Spleen (tissue), 7 donors: ENCODE measurements around the gene TLNRD1.

Experiments
- POLR2AphosphoS5 ChIP-seq, 3 donors: sonication (generic); formaldehyde crosslinking; IDR thresholded peaks; one replicate each; pipeline ENCODE4 v1.5.1; 2017; ENCODE audit warnings: antibody characterized with exemption in 3 of 3
- TF ChIP-seq, protein P1 (sequence below), 11 experiments: fragments of 200-600 bp in 7 of 11; fragments of 450-650 bp in 4 of 11; sonication (generic) in 4 of 11; IDR thresholded peaks in 8 of 11; conservative IDR thresholded peaks in 3 of 11; 1 replicate in 7 of 11; 2 replicates in 4 of 11; pipeline versions ENCODE4 v1.4.0 to v1.8.0; 2016 to 2021; ENCODE audit warnings: antibody characterized with exemption in 11 of 11, inconsistent platforms in 4 of 11, mild to moderate bottlenecking in 1 of 11
- donor health status: DM: no; HTN: no; CAD: no; lungs with moderate emphysema.
- donor health status: DM: no; HTN: no; CAD: no.
- donor health status: DM: no; HTN: no; CAD: no.

GRCh38 chr15:81024265-81024872 lies 23.6 kb downstream of the TLNRD1 start:
- TF ChIP-seq, protein P1, sequence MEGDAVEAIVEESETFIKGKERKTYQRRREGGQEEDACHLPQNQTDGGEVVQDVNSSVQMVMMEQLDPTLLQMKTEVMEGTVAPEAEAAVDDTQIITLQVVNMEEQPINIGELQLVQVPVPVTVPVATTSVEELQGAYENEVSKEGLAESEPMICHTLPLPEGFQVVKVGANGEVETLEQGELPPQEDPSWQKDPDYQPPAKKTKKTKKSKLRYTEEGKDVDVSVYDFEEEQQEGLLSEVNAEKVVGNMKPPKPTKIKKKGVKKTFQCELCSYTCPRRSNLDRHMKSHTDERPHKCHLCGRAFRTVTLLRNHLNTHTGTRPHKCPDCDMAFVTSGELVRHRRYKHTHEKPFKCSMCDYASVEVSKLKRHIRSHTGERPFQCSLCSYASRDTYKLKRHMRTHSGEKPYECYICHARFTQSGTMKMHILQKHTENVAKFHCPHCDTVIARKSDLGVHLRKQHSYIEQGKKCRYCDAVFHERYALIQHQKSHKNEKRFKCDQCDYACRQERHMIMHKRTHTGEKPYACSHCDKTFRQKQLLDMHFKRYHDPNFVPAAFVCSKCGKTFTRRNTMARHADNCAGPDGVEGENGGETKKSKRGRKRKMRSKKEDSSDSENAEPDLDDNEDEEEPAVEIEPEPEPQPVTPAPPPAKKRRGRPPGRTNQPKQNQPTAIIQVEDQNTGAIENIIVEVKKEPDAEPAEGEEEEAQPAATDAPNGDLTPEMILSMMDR (IDR thresholded peaks at IDR 0.05 in 8 of 11, conservative IDR thresholded peaks at IDR 0.05 in 3 of 11) = no peak
- no peak for TF ChIP-seq POLR2AphosphoS5 (IDR thresholded peaks at IDR 0.05)
